WTC11 (cell line): ENCODE measurements around the gene RBM47. TPM values are rescaled to one million over a fixed set of nuclear protein-coding genes. Genes with fewer than 3 reads are reported as not detected.

Source experiments
- ATAC-seq: fragments of 200-7000 bp; cut with Tn5 transposase; 2 replicates; pipeline ENCODE4 v1.10.0; 2021; ENCODE audit warnings: mild to moderate bottlenecking, moderate library complexity
- CTCF ChIA-PET: fragments of 300-600 bp; sonication (Branson Sonifier 250); formaldehyde crosslinking; loops from one replicate; lab custom pipeline; 2021; ENCODE audit warnings: antibody characterized with exemption; lab: Charles Lee
- POLR2A ChIA-PET: fragments of 350-600 bp; sonication (Branson Sonifier 250); formaldehyde crosslinking; loops from one replicate; lab custom pipeline; 2021; ENCODE audit warnings: antibody characterized with exemption; lab: Charles Lee
- DNase-seq: peaks from one replicate; pipeline ENCODE4 v3.0.0; 2021; ENCODE audit warnings: low spot score
- H3K27ac Mint-ChIP-seq: 2 replicates; pipeline ENCODE4 v1.8.0; 2021; ENCODE audit warnings: mixed read lengths
- H3K27me3 Mint-ChIP-seq: 2 replicates; pipeline ENCODE4 v1.8.0; 2021; ENCODE audit warnings: low read depth, mild to moderate bottlenecking, moderate library complexity, mixed read lengths
- H3K36me3 Mint-ChIP-seq: 2 replicates; pipeline ENCODE4 v1.8.0; 2021; ENCODE audit warnings: mixed read lengths
- H3K4me1 Mint-ChIP-seq: 2 replicates; pipeline ENCODE4 v1.8.0; 2022; ENCODE audit warnings: mixed read lengths
- H3K4me3 Mint-ChIP-seq: 2 replicates; pipeline ENCODE4 v1.8.0; 2021; ENCODE audit warnings: mild to moderate bottlenecking, moderate library complexity, mixed read lengths
- H3K9me3 Mint-ChIP-seq: 2 replicates; pipeline ENCODE4 v1.8.0; 2021; ENCODE audit warnings: mixed read lengths
- CREB1 ChIP-seq: sonication (generic); formaldehyde crosslinking; IDR thresholded peaks from 2 replicates; pipeline ENCODE4 v1.8.0; 2023; ENCODE audit warnings: mild to moderate bottlenecking, missing genetic modification reagents
- EMX1 ChIP-seq: fragments of 250-450 bp; sonication (Bioruptor Pico); IDR thresholded peaks from 2 replicates; pipeline ENCODE4 v1.8.0; 2021; ENCODE audit warnings: mild to moderate bottlenecking
- GTF2I ChIP-seq: fragments of 250-450 bp; sonication (Bioruptor Pico); conservative IDR thresholded peaks from 2 replicates; pipeline ENCODE4 v1.4.0; 2021; ENCODE audit warnings: mild to moderate bottlenecking
- NFATC4 ChIP-seq: fragments of 250-450 bp; sonication (Bioruptor Pico); IDR thresholded peaks from 2 replicates; pipeline ENCODE4 v1.9.0; 2021; ENCODE audit warnings: mild to moderate bottlenecking
- NFE2L1 ChIP-seq: sonication (generic); formaldehyde crosslinking; IDR thresholded peaks from 2 replicates; pipeline ENCODE4 v1.8.1; 2023; ENCODE audit warnings: missing genetic modification reagents
- NR2C2 ChIP-seq: sonication (generic); formaldehyde crosslinking; IDR thresholded peaks from 2 replicates; pipeline ENCODE4 v1.8.0; 2022; ENCODE audit warnings: mild to moderate bottlenecking, missing genetic modification reagents
- NR3C1 ChIP-seq: sonication (generic); formaldehyde crosslinking; conservative IDR thresholded peaks from 2 replicates; pipeline ENCODE4 v1.8.1; 2023; ENCODE audit warnings: low read depth, mild to moderate bottlenecking, missing genetic modification reagents
- OVOL2 ChIP-seq: fragments of 250-450 bp; sonication (Bioruptor Pico); IDR thresholded peaks from 2 replicates; pipeline ENCODE4 v1.9.0; 2021; ENCODE audit warnings: mild to moderate bottlenecking, borderline replicate concordance
- PRRX2 ChIP-seq: fragments of 250-450 bp; sonication (Bioruptor Pico); IDR thresholded peaks from 2 replicates; pipeline ENCODE4 v1.8.0; 2021; ENCODE audit warnings: mild to moderate bottlenecking
- SMAD3 ChIP-seq: sonication (generic); formaldehyde crosslinking; IDR thresholded peaks from 2 replicates; pipeline ENCODE4 v1.8.0; 2022; ENCODE audit warnings: missing genetic modification reagents, mild to moderate bottlenecking, borderline replicate concordance
- SP1 ChIP-seq: sonication (generic); formaldehyde crosslinking; conservative IDR thresholded peaks from 2 replicates; pipeline ENCODE4 v1.8.1; 2022; ENCODE audit warnings: missing genetic modification reagents
- TEAD1 ChIP-seq: sonication (generic); formaldehyde crosslinking; IDR thresholded peaks from 2 replicates; pipeline ENCODE4 v1.8.0; 2022; ENCODE audit warnings: mild to moderate bottlenecking, missing genetic modification reagents
- TP53 ChIP-seq: sonication (generic); formaldehyde crosslinking; IDR thresholded peaks from 2 replicates; pipeline ENCODE4 v1.8.1; 2023; ENCODE audit warnings: mild to moderate bottlenecking, missing genetic modification reagents
- ZNF416 ChIP-seq: fragments of 250-450 bp; sonication (Bioruptor Pico); IDR thresholded peaks from 2 replicates; pipeline ENCODE4 v1.9.0; 2021; ENCODE audit warnings: mild to moderate bottlenecking, inconsistent platforms
- total RNA-seq: library from RNA; stranded (reverse); gene quantifications from 3 replicates; pipeline ENCODE4 v1.2.3, GENCODE V29; 2021
- TF ChIP-seq, protein P1 (sequence below): sonication (generic); formaldehyde crosslinking; IDR thresholded peaks from 2 replicates; pipeline ENCODE4 v1.8.0; 2022; ENCODE audit warnings: mild to moderate bottlenecking, missing genetic modification reagents
- TF ChIP-seq, protein P2 (sequence below): fragments of 200-600 bp; IDR thresholded peaks from 2 replicates; pipeline ENCODE4 v1.8.0; 2022; ENCODE audit warnings: antibody characterized with exemption
- TF ChIP-seq, protein P3 (sequence below): sonication (generic); formaldehyde crosslinking; IDR thresholded peaks from 2 replicates; pipeline ENCODE4 v1.8.0; 2022; ENCODE audit warnings: mild to moderate bottlenecking, missing genetic modification reagents
- TF ChIP-seq, protein P4 (sequence below): sonication (generic); formaldehyde crosslinking; conservative IDR thresholded peaks from 2 replicates; pipeline ENCODE4 v1.8.1; 2022; ENCODE audit warnings: mild to moderate bottlenecking, missing genetic modification reagents
- TF ChIP-seq, protein P5 (sequence below): sonication (generic); formaldehyde crosslinking; IDR thresholded peaks from 2 replicates; pipeline ENCODE4 v1.8.0; 2023; ENCODE audit warnings: mild to moderate bottlenecking, missing genetic modification reagents
- TF ChIP-seq, protein P6 (sequence below): sonication (generic); formaldehyde crosslinking; IDR thresholded peaks from 2 replicates; pipeline ENCODE4 v1.8.0; 2022; ENCODE audit warnings: missing genetic modification reagents

RBM47 gene
- total RNA-seq, 1 experiment from 2014 or later = 97.9 TPM

DNA sequence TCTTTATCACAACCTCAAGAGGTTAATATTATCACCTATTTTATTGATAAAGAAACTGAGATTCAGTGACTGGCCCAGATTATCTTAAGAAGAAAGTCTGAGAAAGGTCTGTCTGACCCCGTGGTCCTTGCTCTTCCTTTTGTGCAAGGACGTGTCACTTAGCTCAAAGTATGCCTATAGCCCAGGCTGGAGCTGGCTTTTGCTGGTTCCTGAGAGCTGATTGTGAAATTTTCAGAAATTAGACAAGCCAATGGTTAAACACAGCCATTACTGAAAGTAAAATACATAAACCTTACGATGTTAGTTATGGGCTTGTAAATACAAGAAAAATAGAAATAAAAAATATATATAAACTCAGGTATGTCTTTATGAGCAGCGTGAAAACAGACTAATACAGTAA is 224.5 kb downstream of the RBM47 start:
- POLR2A ChIA-PET = no interaction called here
- CTCF ChIA-PET = no interaction called here
- TF ChIP-seq PRRX2 (CRISPR knock-in tag) = no peak
- H3K27ac Mint-ChIP-seq = no peak overlapping the region
- ATAC-seq (no peak), DNase-seq (no peak)
- H3K27me3 Mint-ChIP-seq = no peaks in the 10 kb centered on the region; the same call in 1 of the 2 replicates
- no peak overlapping the region for H3K4me3 Mint-ChIP-seq
- H3K4me1 Mint-ChIP-seq = peaks cover 9% of the 10 kb centered on the region
- H3K36me3 Mint-ChIP-seq = peaks cover 23% of the 10 kb centered on the region
- peaks cover 24% of the 10 kb centered on the region for H3K9me3 Mint-ChIP-seq

DNA sequence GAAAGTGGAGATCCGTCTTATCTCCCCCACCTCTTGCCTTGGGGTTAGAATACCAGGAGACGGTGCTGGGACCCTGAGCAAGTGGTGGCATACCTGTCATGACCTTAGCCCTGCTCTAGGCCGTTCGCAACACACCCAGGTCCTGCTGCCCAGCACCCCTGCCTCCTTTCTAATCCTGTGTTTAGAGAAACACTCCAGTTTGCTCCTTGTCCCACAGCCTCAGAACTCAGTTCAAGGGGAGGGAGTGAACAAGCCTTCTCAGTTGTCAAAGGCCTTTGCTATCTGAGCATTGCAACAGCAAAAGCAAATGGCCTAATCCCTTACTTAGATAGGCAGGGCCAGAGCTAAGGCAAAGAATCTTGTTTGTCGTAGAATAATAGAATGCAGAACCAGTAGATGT is 226.6 kb downstream of the RBM47 start:
- Mint-ChIP-seq H3K27ac (no peak overlapping the region), H3K4me3 (no peak overlapping the region), H3K27me3 (no peaks in the 10 kb centered on the region; the same call in 1 of the 2 replicates), H3K9me3 (peaks cover 24% of the 10 kb centered on the region), H3K36me3 (peaks cover 23% of the 10 kb centered on the region), H3K4me1 (peaks cover 9% of the 10 kb centered on the region)
- CTCF ChIA-PET = interaction anchor here (0.6 to 1.0 kb wide), 2 partner anchors 78 to 104 kb away, joined by 3 read pairs; no protein-coding TSS in a partner anchor
- POLR2A ChIA-PET = no interaction called here
- no peak for TF ChIP-seq SP1 (CRISPR knock-in tag)
- no peak for TF ChIP-seq NR2C2 (CRISPR knock-in tag)
- DNase-seq = no peak
- ATAC-seq = no peak; the same call in 1 of the 2 replicates

DNA sequence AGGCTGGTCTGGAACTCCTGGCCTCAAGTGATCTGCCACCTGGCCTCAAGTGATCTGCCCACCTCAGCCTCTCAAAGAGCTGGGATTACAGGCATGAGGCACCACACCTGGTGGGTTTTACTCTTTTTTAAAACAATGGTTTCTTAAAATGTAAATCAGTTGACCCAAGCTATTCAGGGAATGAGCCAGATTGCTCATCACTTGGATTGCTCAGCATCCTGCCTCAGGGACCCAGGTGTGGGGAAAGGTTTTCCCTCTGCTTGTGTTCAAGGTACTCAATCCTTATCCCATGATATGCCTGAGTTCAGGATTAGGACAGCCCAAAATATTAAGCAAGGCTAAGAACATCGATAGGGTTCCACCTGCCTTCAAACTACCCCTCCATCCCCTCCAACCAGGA is 227.1 kb downstream of the RBM47 start:
- DNase-seq (no peak), ATAC-seq (no peak)
- Mint-ChIP-seq H3K9me3 (peaks cover 20% of the 10 kb centered on the region), H3K4me3 (no peak overlapping the region), H3K27me3 (no peaks in the 10 kb centered on the region; the same call in 1 of the 2 replicates), H3K36me3 (peaks cover 20% of the 10 kb centered on the region), H3K4me1 (peaks cover 9% of the 10 kb centered on the region)
- CTCF ChIA-PET = interaction anchor here (0.6 to 1.0 kb wide), 2 partner anchors 77 to 103 kb away, joined by 3 read pairs; no protein-coding TSS in a partner anchor
- TF ChIP-seq NFATC4 (CRISPR knock-in tag) = no peak
- no peak for TF ChIP-seq TP53
- TF ChIP-seq, protein P1, sequence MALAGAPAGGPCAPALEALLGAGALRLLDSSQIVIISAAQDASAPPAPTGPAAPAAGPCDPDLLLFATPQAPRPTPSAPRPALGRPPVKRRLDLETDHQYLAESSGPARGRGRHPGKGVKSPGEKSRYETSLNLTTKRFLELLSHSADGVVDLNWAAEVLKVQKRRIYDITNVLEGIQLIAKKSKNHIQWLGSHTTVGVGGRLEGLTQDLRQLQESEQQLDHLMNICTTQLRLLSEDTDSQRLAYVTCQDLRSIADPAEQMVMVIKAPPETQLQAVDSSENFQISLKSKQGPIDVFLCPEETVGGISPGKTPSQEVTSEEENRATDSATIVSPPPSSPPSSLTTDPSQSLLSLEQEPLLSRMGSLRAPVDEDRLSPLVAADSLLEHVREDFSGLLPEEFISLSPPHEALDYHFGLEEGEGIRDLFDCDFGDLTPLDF (CRISPR knock-in tag) = no peak
- TF ChIP-seq, protein P2, sequence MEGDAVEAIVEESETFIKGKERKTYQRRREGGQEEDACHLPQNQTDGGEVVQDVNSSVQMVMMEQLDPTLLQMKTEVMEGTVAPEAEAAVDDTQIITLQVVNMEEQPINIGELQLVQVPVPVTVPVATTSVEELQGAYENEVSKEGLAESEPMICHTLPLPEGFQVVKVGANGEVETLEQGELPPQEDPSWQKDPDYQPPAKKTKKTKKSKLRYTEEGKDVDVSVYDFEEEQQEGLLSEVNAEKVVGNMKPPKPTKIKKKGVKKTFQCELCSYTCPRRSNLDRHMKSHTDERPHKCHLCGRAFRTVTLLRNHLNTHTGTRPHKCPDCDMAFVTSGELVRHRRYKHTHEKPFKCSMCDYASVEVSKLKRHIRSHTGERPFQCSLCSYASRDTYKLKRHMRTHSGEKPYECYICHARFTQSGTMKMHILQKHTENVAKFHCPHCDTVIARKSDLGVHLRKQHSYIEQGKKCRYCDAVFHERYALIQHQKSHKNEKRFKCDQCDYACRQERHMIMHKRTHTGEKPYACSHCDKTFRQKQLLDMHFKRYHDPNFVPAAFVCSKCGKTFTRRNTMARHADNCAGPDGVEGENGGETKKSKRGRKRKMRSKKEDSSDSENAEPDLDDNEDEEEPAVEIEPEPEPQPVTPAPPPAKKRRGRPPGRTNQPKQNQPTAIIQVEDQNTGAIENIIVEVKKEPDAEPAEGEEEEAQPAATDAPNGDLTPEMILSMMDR = no peak
- TF ChIP-seq NFE2L1 (CRISPR knock-in tag) = no peak
- TF ChIP-seq, protein P3, sequence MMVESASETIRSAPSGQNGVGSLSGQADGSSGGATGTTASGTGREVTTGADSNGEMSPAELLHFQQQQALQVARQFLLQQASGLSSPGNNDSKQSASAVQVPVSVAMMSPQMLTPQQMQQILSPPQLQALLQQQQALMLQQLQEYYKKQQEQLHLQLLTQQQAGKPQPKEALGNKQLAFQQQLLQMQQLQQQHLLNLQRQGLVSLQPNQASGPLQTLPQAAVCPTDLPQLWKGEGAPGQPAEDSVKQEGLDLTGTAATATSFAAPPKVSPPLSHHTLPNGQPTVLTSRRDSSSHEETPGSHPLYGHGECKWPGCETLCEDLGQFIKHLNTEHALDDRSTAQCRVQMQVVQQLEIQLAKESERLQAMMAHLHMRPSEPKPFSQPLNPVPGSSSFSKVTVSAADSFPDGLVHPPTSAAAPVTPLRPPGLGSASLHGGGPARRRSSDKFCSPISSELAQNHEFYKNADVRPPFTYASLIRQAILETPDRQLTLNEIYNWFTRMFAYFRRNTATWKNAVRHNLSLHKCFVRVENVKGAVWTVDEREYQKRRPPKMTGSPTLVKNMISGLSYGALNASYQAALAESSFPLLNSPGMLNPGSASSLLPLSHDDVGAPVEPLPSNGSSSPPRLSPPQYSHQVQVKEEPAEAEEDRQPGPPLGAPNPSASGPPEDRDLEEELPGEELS (CRISPR knock-in tag) = no peak
- TF ChIP-seq TEAD1 = no peak
- no peak for TF ChIP-seq OVOL2
- TF ChIP-seq, protein P4, sequence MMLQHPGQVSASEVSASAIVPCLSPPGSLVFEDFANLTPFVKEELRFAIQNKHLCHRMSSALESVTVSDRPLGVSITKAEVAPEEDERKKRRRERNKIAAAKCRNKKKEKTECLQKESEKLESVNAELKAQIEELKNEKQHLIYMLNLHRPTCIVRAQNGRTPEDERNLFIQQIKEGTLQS (CRISPR knock-in tag) = no peak
- TF ChIP-seq GTF2I = no peak
- TF ChIP-seq, all 79 proteins: peak for 0
- POLR2A ChIA-PET = no interaction called here
- no peak overlapping the region for H3K27ac Mint-ChIP-seq

DNA sequence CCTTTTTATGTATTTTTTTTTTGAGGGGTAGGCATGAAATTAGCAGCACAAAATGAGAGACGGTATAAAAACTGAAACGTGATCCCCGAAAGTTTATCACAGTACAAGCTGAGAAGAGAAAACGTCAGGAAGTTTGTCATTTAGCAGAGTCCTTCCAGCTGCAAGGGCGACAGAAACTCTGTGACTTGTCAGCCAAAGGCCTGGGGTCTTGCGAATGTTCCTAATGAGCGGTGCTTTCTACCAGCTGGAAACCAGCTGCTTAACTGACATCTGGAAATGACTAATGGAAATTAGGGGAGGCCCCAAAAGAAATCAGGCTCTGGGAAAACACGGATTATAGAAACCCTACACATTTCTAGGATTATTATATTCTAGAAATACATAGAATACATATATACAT is 228.0 kb downstream of the RBM47 start:
- ATAC-seq (no peak), DNase-seq (no peak)
- no peak overlapping the region for H3K4me3 Mint-ChIP-seq
- POLR2A ChIA-PET = no interaction called here
- H3K4me1 Mint-ChIP-seq = peaks cover 9% of the 10 kb centered on the region
- peaks cover 10% of the 10 kb centered on the region for H3K9me3 Mint-ChIP-seq
- H3K36me3 Mint-ChIP-seq = peaks cover 10% of the 10 kb centered on the region
- H3K27ac Mint-ChIP-seq = no peak overlapping the region
- CTCF ChIA-PET = interaction anchor here (0.7 kb wide), 1 partner anchor 85 kb away, joined by 3 read pairs; no protein-coding TSS in a partner anchor
- H3K27me3 Mint-ChIP-seq = no peaks in the 10 kb centered on the region; the same call in 1 of the 2 replicates
- TF ChIP-seq NR3C1 (CRISPR knock-in tag) = no peak
- TF ChIP-seq, protein P5, sequence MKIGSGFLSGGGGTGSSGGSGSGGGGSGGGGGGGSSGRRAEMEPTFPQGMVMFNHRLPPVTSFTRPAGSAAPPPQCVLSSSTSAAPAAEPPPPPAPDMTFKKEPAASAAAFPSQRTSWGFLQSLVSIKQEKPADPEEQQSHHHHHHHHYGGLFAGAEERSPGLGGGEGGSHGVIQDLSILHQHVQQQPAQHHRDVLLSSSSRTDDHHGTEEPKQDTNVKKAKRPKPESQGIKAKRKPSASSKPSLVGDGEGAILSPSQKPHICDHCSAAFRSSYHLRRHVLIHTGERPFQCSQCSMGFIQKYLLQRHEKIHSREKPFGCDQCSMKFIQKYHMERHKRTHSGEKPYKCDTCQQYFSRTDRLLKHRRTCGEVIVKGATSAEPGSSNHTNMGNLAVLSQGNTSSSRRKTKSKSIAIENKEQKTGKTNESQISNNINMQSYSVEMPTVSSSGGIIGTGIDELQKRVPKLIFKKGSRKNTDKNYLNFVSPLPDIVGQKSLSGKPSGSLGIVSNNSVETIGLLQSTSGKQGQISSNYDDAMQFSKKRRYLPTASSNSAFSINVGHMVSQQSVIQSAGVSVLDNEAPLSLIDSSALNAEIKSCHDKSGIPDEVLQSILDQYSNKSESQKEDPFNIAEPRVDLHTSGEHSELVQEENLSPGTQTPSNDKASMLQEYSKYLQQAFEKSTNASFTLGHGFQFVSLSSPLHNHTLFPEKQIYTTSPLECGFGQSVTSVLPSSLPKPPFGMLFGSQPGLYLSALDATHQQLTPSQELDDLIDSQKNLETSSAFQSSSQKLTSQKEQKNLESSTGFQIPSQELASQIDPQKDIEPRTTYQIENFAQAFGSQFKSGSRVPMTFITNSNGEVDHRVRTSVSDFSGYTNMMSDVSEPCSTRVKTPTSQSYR (CRISPR knock-in tag) = no peak
- no peak for TF ChIP-seq CREB1 (CRISPR knock-in tag)
- no peak for TF ChIP-seq ZNF416 (CRISPR knock-in tag)
- TF ChIP-seq SMAD3 (CRISPR knock-in tag) = no peak
- TF ChIP-seq EMX1 (CRISPR knock-in tag) = no peak
- TF ChIP-seq, protein P6, sequence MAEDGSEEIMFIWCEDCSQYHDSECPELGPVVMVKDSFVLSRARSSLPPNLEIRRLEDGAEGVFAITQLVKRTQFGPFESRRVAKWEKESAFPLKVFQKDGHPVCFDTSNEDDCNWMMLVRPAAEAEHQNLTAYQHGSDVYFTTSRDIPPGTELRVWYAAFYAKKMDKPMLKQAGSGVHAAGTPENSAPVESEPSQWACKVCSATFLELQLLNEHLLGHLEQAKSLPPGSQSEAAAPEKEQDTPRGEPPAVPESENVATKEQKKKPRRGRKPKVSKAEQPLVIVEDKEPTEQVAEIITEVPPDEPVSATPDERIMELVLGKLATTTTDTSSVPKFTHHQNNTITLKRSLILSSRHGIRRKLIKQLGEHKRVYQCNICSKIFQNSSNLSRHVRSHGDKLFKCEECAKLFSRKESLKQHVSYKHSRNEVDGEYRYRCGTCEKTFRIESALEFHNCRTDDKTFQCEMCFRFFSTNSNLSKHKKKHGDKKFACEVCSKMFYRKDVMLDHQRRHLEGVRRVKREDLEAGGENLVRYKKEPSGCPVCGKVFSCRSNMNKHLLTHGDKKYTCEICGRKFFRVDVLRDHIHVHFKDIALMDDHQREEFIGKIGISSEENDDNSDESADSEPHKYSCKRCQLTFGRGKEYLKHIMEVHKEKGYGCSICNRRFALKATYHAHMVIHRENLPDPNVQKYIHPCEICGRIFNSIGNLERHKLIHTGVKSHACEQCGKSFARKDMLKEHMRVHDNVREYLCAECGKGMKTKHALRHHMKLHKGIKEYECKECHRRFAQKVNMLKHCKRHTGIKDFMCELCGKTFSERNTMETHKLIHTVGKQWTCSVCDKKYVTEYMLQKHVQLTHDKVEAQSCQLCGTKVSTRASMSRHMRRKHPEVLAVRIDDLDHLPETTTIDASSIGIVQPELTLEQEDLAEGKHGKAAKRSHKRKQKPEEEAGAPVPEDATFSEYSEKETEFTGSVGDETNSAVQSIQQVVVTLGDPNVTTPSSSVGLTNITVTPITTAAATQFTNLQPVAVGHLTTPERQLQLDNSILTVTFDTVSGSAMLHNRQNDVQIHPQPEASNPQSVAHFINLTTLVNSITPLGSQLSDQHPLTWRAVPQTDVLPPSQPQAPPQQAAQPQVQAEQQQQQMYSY (CRISPR knock-in tag) = no peak
